KMS-11 (cell line): ENCODE measurements around the gene MDM4.
A peak's percentile ranks its signal among the peaks of the same experiment; 100 is the strongest.

Source experiments
- H2AFZ ChIP-seq: fragments of 200-600 bp; sonication (generic); 2 replicates; pipeline ENCODE4 v1.6.1; 2016; ENCODE audit warnings: antibody characterized with exemption, mixed run types, low read depth
- H3K27ac ChIP-seq: fragments of 200-600 bp; sonication (generic); 2 replicates; pipeline ENCODE4 v1.6.1; 2016; ENCODE audit warnings: mild to moderate bottlenecking, mixed run types
- H3K27me3 ChIP-seq: fragments of 200-600 bp; sonication (generic); 2 replicates; pipeline ENCODE4 v1.6.1; 2017; ENCODE audit warnings: mild to moderate bottlenecking, low read depth, mixed run types, moderate library complexity; ENCODE audit not compliant: insufficient read depth
- H3K36me3 ChIP-seq: fragments of 200-600 bp; sonication (generic); 2 replicates; pipeline ENCODE4 v1.6.1; 2017; ENCODE audit warnings: mild to moderate bottlenecking, mixed run types; ENCODE audit not compliant: insufficient read depth
- H3K4me1 ChIP-seq: fragments of 200-600 bp; sonication (generic); 2 replicates; pipeline ENCODE4 v1.6.1; 2016; ENCODE audit warnings: mild to moderate bottlenecking, low read depth, mixed run types; ENCODE audit not compliant: poor library complexity, severe bottlenecking
- H3K4me2 ChIP-seq: fragments of 200-600 bp; sonication (generic); 2 replicates; pipeline ENCODE4 v1.7.0; 2016; ENCODE audit warnings: mild to moderate bottlenecking, mixed run types
- H3K4me3 ChIP-seq: fragments of 200-600 bp; sonication (generic); IDR thresholded peaks from 2 replicates; pipeline ENCODE4 v1.6.1; 2017; ENCODE audit warnings: low read depth, low read length, mixed read lengths; ENCODE audit not compliant: insufficient read depth
- H3K79me2 ChIP-seq: fragments of 200-600 bp; sonication (generic); 2 replicates; pipeline ENCODE4 v1.6.1; 2016; ENCODE audit warnings: low read depth, mixed run types; ENCODE audit not compliant: insufficient read depth
- H3K9ac ChIP-seq: fragments of 200-600 bp; sonication (generic); 2 replicates; pipeline ENCODE4 v1.6.1; 2016; ENCODE audit warnings: mild to moderate bottlenecking, mixed run types
- H4K20me1 ChIP-seq: fragments of 200-600 bp; sonication (generic); 2 replicates; pipeline ENCODE4 v1.6.1; 2016; ENCODE audit warnings: mild to moderate bottlenecking, mixed run types; ENCODE audit not compliant: insufficient read depth
- CTCF ChIP-seq: fragments of 200-600 bp; sonication (generic); conservative IDR thresholded peaks from 2 replicates; pipeline ENCODE4 v1.6.1; 2017; ENCODE audit warnings: low read depth, mild to moderate bottlenecking, antibody characterized with exemption, low read length, moderate library complexity, mixed read lengths

Gene MDM4

GRCh38 chr1:204563307-204563706, 47.1 kb downstream of the MDM4 start:
- H3K4me3 ChIP-seq, result no peak overlapping the region
- H3K4me1 ChIP-seq, result peaks cover 14% of the 10 kb centered on the region
- H3K27ac ChIP-seq, result no peak overlapping the region
- no peak overlapping the region for H3K4me2 ChIP-seq
- H3K36me3 ChIP-seq, result no peaks in the 10 kb centered on the region
- no peak overlapping the region for H2AFZ ChIP-seq
- H3K9ac ChIP-seq, result no peak overlapping the region
- H3K27me3 ChIP-seq, result no peaks in the 10 kb centered on the region
- TF ChIP-seq CTCF, result no peak
- H4K20me1 ChIP-seq, result no peaks in the 10 kb centered on the region
- no peaks in the 10 kb centered on the region for H3K79me2 ChIP-seq

GRCh38 chr1:204563780-204564179, 47.6 kb downstream of the MDM4 start:
- Histone ChIP-seq H3K79me2 (no peaks in the 10 kb centered on the region), H3K27ac (no peak overlapping the region), H4K20me1 (no peaks in the 10 kb centered on the region), H2AFZ (no peak overlapping the region), H3K4me3 (no peak overlapping the region), H3K4me2 (no peak overlapping the region), H3K4me1 (peaks cover 14% of the 10 kb centered on the region), H3K9ac (no peak overlapping the region), H3K36me3 (no peaks in the 10 kb centered on the region), H3K27me3 (no peaks in the 10 kb centered on the region)
- TF ChIP-seq CTCF, result no peak

- Histone ChIP-seq H3K4me2 (peak overlapping the region; percentile 4; the same call in 1 of the 2 replicates), H4K20me1 (no peaks in the 10 kb centered on the region), H3K4me1 (peaks cover 14% of the 10 kb centered on the region), H3K27ac (no peak overlapping the region; the same call in 1 of the 2 replicates), H3K4me3 (no peak overlapping the region), H3K79me2 (no peaks in the 10 kb centered on the region), H3K36me3 (no peaks in the 10 kb centered on the region), H3K27me3 (no peaks in the 10 kb centered on the region), H3K9ac (no peak overlapping the region), H2AFZ (no peak overlapping the region)
- TF ChIP-seq CTCF, result no peak
Measured at GRCh38 chr1:204564835-204565234, 48.6 kb downstream of the MDM4 start.

GRCh38 chr1:204565617-204566582, 49.7 kb downstream of the MDM4 start:
- Histone ChIP-seq H3K4me1 (peaks cover 14% of the 10 kb centered on the region), H3K4me2 (no peak overlapping the region), H2AFZ (no peak overlapping the region), H3K27ac (no peak overlapping the region), H3K27me3 (no peaks in the 10 kb centered on the region), H3K9ac (no peak overlapping the region), H3K79me2 (no peaks in the 10 kb centered on the region), H3K4me3 (no peak overlapping the region), H4K20me1 (no peaks in the 10 kb centered on the region), H3K36me3 (no peaks in the 10 kb centered on the region)
- TF ChIP-seq CTCF, result peak; percentile 95
